Esophagus muscularis mucosa (tissue), 4 donors: ENCODE measurements around the gene ESRRB.

Source experiments
- EP300 ChIP-seq: sonication (generic); formaldehyde crosslinking; IDR thresholded peaks from one replicate; pipeline ENCODE4 v1.6.1; 2017; ENCODE audit warnings: antibody characterized with exemption
- POLR2A ChIP-seq: fragments of 450-650 bp; IDR thresholded peaks from one replicate; pipeline ENCODE4 v1.6.1; 2017; ENCODE audit warnings: antibody characterized with exemption, moderate library complexity, mild to moderate bottlenecking, low read depth
- POLR2AphosphoS5 ChIP-seq, 2 donors: sonication (generic); formaldehyde crosslinking; IDR thresholded peaks; one replicate each; pipeline ENCODE4 v1.6.1; 2017; ENCODE audit warnings: antibody characterized with exemption in 2 of 2
- TF ChIP-seq, protein P1 (sequence below), 3 experiments: fragments of 200-600 bp in 2 of 3; fragments of 450-650 bp in 1 of 3; sonication (generic) in 2 of 3; IDR thresholded peaks; one replicate each; pipeline ENCODE4 v1.5.1; 2017 to 2019; ENCODE audit warnings: antibody characterized with exemption in 3 of 3, mild to moderate bottlenecking in 2 of 3, moderate library complexity in 1 of 3

DNA sequence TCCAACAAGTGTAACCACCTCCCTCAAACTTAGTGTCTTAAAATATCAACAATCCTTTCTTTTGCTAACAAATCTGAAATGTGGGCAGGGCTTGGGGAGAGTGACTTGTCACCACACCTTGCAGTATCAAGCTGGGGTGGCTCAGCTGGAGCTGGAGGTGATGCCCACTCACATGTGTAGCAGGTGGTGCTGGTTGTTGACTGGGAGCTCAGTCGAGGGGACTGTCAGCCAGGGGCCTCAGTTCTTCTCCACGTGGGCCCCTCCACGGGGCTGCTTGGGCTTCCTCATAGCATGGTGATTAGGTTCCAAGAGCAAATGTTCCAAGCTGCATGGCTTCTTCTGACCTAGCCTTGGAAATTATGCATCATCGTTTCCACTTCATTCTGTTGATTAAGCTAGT, 32.6 kb upstream of the ESRRB start:
- TF ChIP-seq POLR2A (no peak), POLR2AphosphoS5 (IDR thresholded peaks at IDR 0.05) (no peak), EP300 (no peak)
- TF ChIP-seq, protein P1, sequence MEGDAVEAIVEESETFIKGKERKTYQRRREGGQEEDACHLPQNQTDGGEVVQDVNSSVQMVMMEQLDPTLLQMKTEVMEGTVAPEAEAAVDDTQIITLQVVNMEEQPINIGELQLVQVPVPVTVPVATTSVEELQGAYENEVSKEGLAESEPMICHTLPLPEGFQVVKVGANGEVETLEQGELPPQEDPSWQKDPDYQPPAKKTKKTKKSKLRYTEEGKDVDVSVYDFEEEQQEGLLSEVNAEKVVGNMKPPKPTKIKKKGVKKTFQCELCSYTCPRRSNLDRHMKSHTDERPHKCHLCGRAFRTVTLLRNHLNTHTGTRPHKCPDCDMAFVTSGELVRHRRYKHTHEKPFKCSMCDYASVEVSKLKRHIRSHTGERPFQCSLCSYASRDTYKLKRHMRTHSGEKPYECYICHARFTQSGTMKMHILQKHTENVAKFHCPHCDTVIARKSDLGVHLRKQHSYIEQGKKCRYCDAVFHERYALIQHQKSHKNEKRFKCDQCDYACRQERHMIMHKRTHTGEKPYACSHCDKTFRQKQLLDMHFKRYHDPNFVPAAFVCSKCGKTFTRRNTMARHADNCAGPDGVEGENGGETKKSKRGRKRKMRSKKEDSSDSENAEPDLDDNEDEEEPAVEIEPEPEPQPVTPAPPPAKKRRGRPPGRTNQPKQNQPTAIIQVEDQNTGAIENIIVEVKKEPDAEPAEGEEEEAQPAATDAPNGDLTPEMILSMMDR (IDR thresholded peaks at IDR 0.05), result no peak
